ENCODE data around the gene ZBTB46.

ZBTB46 gene

DNA sequence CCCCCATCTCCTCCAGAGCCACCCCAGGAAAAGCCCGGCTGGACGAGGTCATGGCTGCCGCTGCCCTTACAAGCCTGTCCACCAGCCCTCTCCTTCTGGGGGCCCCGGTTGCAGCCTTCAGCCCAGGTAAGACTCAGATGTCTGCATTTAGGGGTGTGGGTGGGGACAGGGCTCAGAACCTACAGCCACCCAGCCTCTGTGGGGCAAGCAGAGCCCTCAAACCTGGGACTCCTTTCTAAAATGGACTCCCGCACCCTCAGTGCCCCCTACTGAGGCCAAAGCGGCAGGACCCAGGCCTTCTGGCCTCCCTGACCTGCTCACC lies 89.7 kb downstream of the ZBTB46 start:
- peak overlapping the region; percentile 63 for H3K4me3 ChIP-seq (replicated peaks; ENCODE audit: low read depth, low read length)
- TF ChIP-seq, protein P1, sequence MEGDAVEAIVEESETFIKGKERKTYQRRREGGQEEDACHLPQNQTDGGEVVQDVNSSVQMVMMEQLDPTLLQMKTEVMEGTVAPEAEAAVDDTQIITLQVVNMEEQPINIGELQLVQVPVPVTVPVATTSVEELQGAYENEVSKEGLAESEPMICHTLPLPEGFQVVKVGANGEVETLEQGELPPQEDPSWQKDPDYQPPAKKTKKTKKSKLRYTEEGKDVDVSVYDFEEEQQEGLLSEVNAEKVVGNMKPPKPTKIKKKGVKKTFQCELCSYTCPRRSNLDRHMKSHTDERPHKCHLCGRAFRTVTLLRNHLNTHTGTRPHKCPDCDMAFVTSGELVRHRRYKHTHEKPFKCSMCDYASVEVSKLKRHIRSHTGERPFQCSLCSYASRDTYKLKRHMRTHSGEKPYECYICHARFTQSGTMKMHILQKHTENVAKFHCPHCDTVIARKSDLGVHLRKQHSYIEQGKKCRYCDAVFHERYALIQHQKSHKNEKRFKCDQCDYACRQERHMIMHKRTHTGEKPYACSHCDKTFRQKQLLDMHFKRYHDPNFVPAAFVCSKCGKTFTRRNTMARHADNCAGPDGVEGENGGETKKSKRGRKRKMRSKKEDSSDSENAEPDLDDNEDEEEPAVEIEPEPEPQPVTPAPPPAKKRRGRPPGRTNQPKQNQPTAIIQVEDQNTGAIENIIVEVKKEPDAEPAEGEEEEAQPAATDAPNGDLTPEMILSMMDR (IDR thresholded peaks at IDR 0.05; ENCODE audit: low read depth, low read length, missing control alignments), result no peak
- no peak for DNase-seq (ENCODE audit: extremely low read depth, low read depth)

- TF ChIP-seq, protein P1 (IDR thresholded peaks at IDR 0.05; ENCODE audit: low read depth, low read length, missing control alignments), result no peak
- peak; percentile 58 for DNase-seq (ENCODE audit: extremely low read depth, low read depth)
Observed at GRCh38 chr20:63740627-63741353, 90.3 kb downstream of the ZBTB46 start.

DNA sequence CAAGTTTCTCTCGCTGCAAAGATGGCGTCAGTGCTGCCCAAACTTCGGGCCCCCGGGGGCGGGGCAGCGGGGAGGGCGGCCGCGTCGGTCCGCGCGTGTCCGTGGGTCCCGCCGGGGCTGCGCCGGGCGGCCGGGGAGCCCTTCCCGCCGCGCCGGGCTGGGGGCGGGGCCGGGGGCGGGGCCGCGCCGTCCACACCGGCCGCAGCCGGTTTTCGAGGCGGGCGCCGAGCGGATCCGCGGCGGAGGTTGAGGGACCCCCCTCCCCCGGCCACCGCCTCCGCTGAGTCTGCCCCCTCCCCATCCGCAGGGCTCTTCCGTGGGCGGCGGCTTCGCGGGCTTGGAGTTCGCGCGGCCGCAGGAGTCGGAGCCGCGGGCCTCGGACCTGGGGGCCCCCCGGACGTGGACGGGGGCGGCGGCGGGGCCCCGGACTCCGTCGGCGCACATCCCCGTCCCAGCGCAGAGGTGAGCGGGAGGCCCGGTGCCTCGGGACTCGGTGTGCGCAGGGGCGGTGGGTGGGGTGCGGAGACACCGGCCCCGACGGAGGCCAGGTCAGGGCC lies 90.9 kb downstream of the ZBTB46 start:
- TF ChIP-seq, protein P1 (IDR thresholded peaks at IDR 0.05; ENCODE audit: low read depth, low read length, missing control alignments), result no peak
- H3K4me3 ChIP-seq (replicated peaks; ENCODE audit: low read depth, low read length), result peak overlapping the region; percentile 63
- no peak for DNase-seq (ENCODE audit: extremely low read depth, low read depth)

More at GRCh38 chr20:63740627-63741353, 90.3 kb downstream of the ZBTB46 start:
- H3K4me3 ChIP-seq (replicated peaks; ENCODE audit: low read depth, low read length), result peak overlapping the region; percentile 63

DNA sequence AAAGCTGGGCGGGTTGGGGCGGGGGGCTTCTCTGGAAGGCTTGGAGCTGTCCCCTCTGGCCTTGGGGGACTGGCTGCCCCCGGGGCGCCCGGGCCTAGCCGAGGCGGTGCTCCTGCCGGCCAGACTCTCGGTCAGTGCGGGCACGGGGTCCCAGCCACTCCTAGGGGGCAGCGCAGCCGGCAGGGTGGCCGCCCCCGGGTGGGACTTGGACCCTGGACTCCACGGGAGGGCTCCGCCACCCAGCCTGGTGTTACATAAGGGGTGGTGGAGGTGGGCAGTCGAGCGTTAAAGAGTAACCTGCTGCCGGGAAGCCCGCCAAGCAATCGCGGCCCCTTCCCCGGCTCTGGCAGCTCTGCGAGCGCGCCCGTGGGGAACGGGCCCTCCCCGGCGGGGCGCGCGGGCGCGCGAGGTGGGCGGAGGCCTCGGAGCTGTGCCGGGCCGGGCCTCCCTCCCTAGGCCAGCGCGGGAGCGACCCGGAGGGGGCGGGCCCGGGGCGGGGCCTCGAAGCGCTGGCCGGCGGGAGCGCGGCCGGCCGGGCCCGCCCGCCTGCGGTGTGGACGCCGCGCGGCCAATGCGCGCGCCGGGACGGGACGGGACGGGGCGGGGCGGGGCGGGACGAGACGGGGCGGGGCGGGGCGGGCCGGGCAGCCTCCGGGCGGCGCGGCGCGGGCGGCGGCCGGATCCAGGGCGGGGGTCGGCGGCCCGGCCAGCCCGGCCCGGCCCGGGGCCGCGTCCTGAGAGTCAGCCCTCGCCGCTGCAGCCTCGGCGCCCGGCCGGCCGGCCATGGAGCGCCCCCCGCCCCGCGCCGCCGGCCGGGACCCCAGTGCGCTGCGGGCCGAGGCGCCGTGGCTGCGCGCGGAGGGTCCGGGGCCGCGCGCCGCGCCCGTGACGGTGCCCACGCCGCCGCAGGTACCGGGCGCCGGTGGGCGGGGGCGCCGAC lies 91.7 kb downstream of the ZBTB46 start, which contains the start of gene SLC2A4RG:
TSS of gene SLC2A4RG (plus strand) at position 647 of the 940 bp plus-strand sequence. CDS start at position 784, 137 bp downstream.
- H3K4me3 ChIP-seq (replicated peaks; ENCODE audit: low read depth, low read length), result peak within 1 kb of the TSS; percentile 63
- DNase-seq (ENCODE audit: extremely low read depth, low read depth), result no peak
- TF ChIP-seq, protein P1 (IDR thresholded peaks at IDR 0.05; ENCODE audit: low read depth, low read length, missing control alignments), result no peak

- DNase-seq (ENCODE audit: extremely low read depth, low read depth), result no peak
- TF ChIP-seq, protein P1 (IDR thresholded peaks at IDR 0.05; ENCODE audit: low read depth, low read length, missing control alignments), result no peak
- H3K4me3 ChIP-seq (replicated peaks; ENCODE audit: low read depth, low read length), result no peak overlapping the region
Observed at GRCh38 chr20:63738687-63739129, 92.4 kb downstream of the ZBTB46 start.

DNA sequence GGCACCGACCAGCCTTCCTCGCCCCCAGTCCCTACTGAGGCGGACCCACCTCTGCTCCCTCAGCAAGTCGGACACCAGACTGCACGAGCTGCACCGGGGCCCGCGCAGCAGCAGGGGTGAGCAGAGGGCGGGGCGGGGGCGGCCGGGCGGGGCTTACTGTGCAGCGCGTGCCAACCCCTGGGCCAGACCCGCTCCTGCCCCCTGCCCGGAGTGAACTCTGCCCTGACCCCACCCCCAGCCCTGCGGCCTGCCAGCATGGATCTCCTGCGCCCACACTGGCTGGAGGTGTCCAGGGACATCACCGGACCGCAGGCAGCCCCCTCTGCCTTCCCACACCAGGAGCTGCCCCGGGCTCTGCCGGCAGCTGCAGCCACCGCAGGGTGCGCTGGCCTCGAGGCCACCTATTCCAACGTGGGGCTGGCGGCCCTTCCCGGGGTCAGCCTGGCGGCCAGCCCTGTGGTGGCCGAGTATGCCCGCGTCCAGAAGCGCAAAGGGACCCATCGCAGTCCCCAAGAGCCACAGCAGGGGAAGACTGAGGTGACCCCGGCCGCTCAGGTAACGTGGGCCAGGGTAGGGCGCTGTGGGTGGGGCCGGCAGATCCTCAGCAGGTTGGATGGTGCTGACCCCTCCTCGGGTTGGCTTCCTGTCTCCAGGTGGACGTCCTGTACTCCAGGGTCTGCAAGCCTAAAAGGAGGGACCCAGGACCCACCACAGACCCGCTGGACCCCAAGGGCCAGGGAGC lies 92.9 kb downstream of the ZBTB46 start:
- H3K4me3 ChIP-seq (replicated peaks; ENCODE audit: low read depth, low read length), result no peak overlapping the region
- TF ChIP-seq, protein P1 (IDR thresholded peaks at IDR 0.05; ENCODE audit: low read depth, low read length, missing control alignments), result no peak
- no peak for DNase-seq (ENCODE audit: extremely low read depth, low read depth)

Measured in HFF-Myc (cell line).